Measurements from ENCODE around the gene SERPINB12. TPM values are rescaled to one million over a fixed set of nuclear protein-coding genes. Genes with fewer than 3 reads are reported as not detected.

The SERPINB12 gene
- total and polyA plus RNA-seq, 2 donors (not counting 3 experiments of a cell fraction or from before 2014, with no cell fraction given): not detected

DNA sequence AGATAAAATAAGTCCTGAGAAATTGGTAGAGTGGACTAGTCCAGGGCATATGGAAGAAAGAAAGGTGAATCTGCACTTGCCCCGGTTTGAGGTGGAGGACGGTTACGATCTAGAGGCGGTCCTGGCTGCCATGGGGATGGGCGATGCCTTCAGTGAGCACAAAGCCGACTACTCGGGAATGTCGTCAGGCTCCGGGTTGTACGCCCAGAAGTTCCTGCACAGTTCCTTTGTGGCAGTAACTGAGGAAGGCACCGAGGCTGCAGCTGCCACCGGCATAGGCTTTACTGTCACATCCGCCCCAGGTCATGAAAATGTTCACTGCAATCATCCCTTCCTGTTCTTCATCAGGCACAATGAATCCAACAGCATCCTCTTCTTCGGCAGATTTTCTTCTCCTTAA lies 54.8 kb downstream of the SERPINB12 start:
- dilution Hi-C loops (cut with MboI; ENCODE audit: extremely low pct_ligation_motif_present, low sequenced_read_pairs) (no loop called here), intact Hi-C loops (cut with micrococcal nuclease) (no loop called here)
- Histone ChIP-seq H3K4me3 (replicated peaks in 1 of 3; ENCODE audit: insufficient read depth in 1 of 3, low read depth in 1 of 3, low read length in 3 of 3) (no peak overlapping the region), H3K79me2 (ENCODE audit: control insufficient read depth, insufficient read depth, low read length) (no peaks in the 10 kb centered on the region), H2AFZ (ENCODE audit: low read depth, low read length) (no peak overlapping the region), H3K4me1 (ENCODE audit: control insufficient read depth, extremely low read depth, insufficient read depth, low read length) (no peaks in the 10 kb centered on the region), H3K27me3 (ENCODE audit: control insufficient read depth in 2 of 2, insufficient read depth in 2 of 2, low read length in 2 of 2) (no peaks in the 10 kb centered on the region), H4K20me1 (replicated peaks; ENCODE audit: control insufficient read depth, extremely low read depth, insufficient read depth, low read length) (no peaks in the 10 kb centered on the region), H3K27ac (ENCODE audit: insufficient read depth, low read depth, low read length) (no peak overlapping the region), H3K4me2 (ENCODE audit: insufficient read depth, low read length) (no peak overlapping the region), H3K9ac (replicated peaks; ENCODE audit: extremely low read depth, insufficient read depth, low read length) (no peak overlapping the region), H3K36me3 (ENCODE audit: control insufficient read depth in 2 of 2, extremely low read depth in 1 of 2, insufficient read depth in 2 of 2, low read length in 2 of 2) (no peaks in the 10 kb centered on the region), H3K9me1 (replicated peaks; ENCODE audit: control insufficient read depth, extremely low read depth, insufficient read depth, low read length) (no peaks in the 10 kb centered on the region), H3K9me3 (replicated peaks; ENCODE audit: control insufficient read depth, insufficient read depth, low read length) (no peaks in the 10 kb centered on the region)
- DNase-seq (ENCODE audit: low read depth, low spot score) (no peak), FAIRE-seq (no peak)
- no TSS peak for BruUV-seq (replicated peaks)
- no peak for TF ChIP-seq FOS (IDR thresholded peaks at IDR 0.05; ENCODE audit: borderline replicate concordance, insufficient read depth, low read length)
- TF ChIP-seq, protein P1, sequence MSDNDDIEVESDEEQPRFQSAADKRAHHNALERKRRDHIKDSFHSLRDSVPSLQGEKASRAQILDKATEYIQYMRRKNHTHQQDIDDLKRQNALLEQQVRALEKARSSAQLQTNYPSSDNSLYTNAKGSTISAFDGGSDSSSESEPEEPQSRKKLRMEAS (IDR thresholded peaks at IDR 0.05; ENCODE audit: insufficient read depth, insufficient read length): no peak
- no peak for TF ChIP-seq MYC (IDR thresholded peaks at IDR 0.05; ENCODE audit: low read depth, low read length)
- TF ChIP-seq JUN (IDR thresholded peaks at IDR 0.05; ENCODE audit: borderline replicate concordance, insufficient read depth, insufficient read length, low read depth): no peak
- TF ChIP-seq EZH2 (IDR thresholded peaks at IDR 0.05; ENCODE audit: borderline replicate concordance, low read depth, low read length, severe bottlenecking): no peak
- no peak for TF ChIP-seq POLR2AphosphoS5 (IDR thresholded peaks at IDR 0.05; ENCODE audit: insufficient read depth, low read depth, low read length)
- TF ChIP-seq GATA2 (IDR thresholded peaks at IDR 0.05; ENCODE audit: insufficient read depth, insufficient read length, low read depth, low read length): no peak
- TF ChIP-seq, protein P2, sequence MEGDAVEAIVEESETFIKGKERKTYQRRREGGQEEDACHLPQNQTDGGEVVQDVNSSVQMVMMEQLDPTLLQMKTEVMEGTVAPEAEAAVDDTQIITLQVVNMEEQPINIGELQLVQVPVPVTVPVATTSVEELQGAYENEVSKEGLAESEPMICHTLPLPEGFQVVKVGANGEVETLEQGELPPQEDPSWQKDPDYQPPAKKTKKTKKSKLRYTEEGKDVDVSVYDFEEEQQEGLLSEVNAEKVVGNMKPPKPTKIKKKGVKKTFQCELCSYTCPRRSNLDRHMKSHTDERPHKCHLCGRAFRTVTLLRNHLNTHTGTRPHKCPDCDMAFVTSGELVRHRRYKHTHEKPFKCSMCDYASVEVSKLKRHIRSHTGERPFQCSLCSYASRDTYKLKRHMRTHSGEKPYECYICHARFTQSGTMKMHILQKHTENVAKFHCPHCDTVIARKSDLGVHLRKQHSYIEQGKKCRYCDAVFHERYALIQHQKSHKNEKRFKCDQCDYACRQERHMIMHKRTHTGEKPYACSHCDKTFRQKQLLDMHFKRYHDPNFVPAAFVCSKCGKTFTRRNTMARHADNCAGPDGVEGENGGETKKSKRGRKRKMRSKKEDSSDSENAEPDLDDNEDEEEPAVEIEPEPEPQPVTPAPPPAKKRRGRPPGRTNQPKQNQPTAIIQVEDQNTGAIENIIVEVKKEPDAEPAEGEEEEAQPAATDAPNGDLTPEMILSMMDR (IDR thresholded peaks at IDR 0.05; ENCODE audit: extremely low read depth in 1 of 2, insufficient read depth in 1 of 2, low read depth in 1 of 2, low read length in 2 of 2): no peak
- no peak for TF ChIP-seq POLR2A (IDR thresholded peaks at IDR 0.05; ENCODE audit: low read depth, low read length)
- ChIA-PET CTCF (no interaction called here), POLR2A (no interaction called here)

All from endothelial cell of umbilical vein (primary cell).